Duodenal mucosa (tissue), 2 donors: ENCODE results near the gene MOK.

Experiments used
- H3K27ac ChIP-seq: one replicate; pipeline ENCODE4 v1.7.0; 2013; ENCODE audit warnings: low read depth, low read length
- H3K27me3 ChIP-seq, 2 donors: one replicate each; pipeline ENCODE4 v1.7.0; 2013; ENCODE audit warnings: low read length in 2 of 2, control low read depth in 1 of 2; ENCODE audit not compliant: insufficient read depth in 2 of 2, control insufficient read depth in 1 of 2
- H3K36me3 ChIP-seq, 2 donors: one replicate each; pipeline ENCODE4 v1.7.0; 2013; ENCODE audit warnings: low read length in 2 of 2, control low read depth in 1 of 2; ENCODE audit not compliant: insufficient read depth in 2 of 2, control insufficient read depth in 1 of 2
- H3K4me1 ChIP-seq, 2 donors: one replicate each; pipeline ENCODE4 v1.7.0; 2013; ENCODE audit warnings: low read length in 2 of 2, control low read depth in 1 of 2; ENCODE audit not compliant: insufficient read depth in 2 of 2, control insufficient read depth in 1 of 2
- H3K4me3 ChIP-seq, 2 donors: one replicate each; pipeline ENCODE4 v1.7.0; 2013; ENCODE audit warnings: low read length in 2 of 2, low read depth in 1 of 2
- H3K9ac ChIP-seq, 2 donors: one replicate each; pipeline ENCODE4 v1.7.0; 2013; ENCODE audit warnings: low read length in 2 of 2, low read depth in 1 of 2
- H3K9me3 ChIP-seq, 2 donors: one replicate each; pipeline ENCODE4 v1.7.0; 2013; ENCODE audit warnings: low read length in 2 of 2, control low read depth in 1 of 2; ENCODE audit not compliant: control insufficient read depth in 1 of 2

Gene MOK

DNA sequence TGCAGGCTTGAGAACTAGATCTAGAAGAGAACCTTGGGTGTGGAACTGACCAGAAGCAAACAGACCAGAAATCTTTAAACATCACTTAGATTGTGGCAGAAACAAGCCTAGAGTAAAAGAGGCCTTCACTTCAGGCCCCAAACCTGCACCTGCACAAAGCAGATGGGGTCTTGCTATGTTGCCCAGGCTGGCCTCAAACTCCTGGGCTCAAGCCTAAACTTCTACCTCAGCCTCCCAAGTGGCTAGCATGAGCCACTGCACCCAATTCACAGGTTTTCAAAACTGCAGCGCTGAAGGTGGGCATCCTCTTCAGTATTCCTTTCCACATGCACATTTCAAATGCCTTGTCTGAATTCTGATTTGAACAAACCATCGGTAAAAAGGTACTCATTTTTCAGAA lies 19.9 kb downstream of the MOK start:
- Histone ChIP-seq H3K36me3 (peaks cover 0 to 6% of the 10 kb centered on the region in 2 donors), H3K4me3 (no peak overlapping the region), H3K4me1 (no peaks in the 10 kb centered on the region), H3K9ac (no peak overlapping the region), H3K9me3 (no peaks in the 10 kb centered on the region), H3K27me3 (no peaks in the 10 kb centered on the region), H3K27ac (no peak overlapping the region)

DNA sequence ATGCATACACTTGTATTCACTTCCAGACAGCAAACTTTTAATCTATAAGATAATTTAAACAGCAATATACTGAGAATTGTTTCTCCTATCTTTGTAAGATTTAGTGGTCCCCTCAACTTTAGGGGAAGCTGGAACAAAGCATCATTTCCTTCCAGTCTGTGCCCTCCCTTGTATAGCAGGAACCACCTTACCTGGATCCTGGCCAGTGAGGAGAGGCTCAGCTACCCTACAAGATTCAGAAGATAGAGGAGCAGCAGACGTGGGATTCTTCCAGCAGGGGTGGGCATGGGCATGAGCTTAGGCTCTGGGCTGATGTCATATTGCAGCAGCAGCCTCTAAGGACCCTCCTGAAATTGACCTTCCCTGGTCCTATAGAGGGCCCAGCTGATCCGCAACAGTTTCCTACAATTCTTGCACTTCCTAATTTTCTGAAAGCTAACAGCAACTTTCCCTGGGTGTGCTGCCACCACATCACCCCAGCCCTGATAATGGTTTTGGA lies 21.3 kb downstream of the MOK start:
- Histone ChIP-seq H3K36me3 (peaks cover 0 to 6% of the 10 kb centered on the region in 2 donors), H3K9ac (no peak overlapping the region), H3K27ac (no peak overlapping the region), H3K4me1 (no peaks in the 10 kb centered on the region), H3K9me3 (no peaks in the 10 kb centered on the region), H3K4me3 (no peak overlapping the region), H3K27me3 (no peaks in the 10 kb centered on the region)

DNA sequence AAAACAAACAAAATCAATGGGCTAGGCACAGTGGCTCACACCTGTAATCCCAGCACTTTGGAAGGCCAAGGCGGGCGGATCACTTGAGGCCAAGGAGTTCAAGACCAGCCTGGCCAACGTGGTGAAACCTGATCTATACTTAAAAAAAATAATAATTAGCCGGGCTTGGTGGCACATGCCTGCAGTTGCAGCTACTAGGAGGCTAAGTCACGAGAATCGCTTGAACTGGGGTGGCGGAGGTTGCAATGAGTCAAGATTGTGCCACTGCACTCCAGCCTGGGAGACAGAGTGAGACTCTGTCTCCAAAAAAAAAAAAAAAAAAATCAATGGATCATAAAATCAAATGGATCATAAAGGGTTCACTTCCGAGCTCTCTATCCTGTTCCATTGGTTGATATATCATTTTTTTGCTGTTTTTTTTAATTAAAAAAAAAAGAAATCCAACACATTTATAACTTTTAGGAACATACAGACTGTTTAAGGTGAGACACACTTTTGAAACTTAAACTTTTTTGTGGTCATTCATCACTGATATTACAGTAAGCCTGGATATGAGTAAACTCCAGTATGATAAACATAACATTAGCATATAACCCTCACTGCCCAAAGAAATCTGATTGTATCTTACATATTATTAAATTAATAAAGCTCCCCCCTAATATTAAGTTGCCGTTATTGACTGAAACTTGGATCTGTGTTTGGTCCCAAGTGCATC lies 22.1 kb downstream of the MOK start:
- H3K9me3 ChIP-seq, result no peaks in the 10 kb centered on the region
- peaks cover 0 to 6% of the 10 kb centered on the region in 2 donors for H3K36me3 ChIP-seq
- no peaks in the 10 kb centered on the region for H3K4me1 ChIP-seq
- H3K27ac ChIP-seq, result no peak overlapping the region
- H3K9ac ChIP-seq, result no peak overlapping the region
- H3K4me3 ChIP-seq, result no peak overlapping the region
- H3K27me3 ChIP-seq, result no peaks in the 10 kb centered on the region

DNA sequence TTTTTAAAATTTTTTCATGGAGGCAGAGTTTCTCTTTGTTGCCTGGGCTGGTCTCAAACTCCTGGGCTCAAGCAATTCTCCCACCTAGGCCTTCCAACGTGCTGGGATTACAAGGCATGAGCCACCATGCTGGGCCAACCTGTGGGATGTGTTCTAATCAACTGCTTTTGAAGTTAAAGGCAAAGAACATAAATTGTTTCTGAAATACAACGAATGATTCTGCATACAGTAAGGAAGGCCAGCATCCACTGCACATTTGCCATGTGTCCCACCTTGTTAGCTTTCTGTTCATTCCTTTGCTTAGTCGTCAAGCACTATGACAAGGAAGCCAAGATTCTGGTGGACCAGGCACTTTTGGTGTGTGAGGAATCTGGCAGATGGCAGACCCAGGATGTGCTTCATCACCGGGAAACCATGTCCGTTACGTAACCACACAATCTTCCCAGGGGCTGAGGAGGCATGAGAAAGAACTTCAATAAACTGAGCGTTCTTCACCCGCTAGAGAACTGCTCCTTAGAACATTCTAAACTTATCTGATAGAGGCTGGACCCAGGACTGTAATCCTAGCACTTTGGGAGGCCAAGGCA lies 24.5 kb downstream of the MOK start:
- H3K9me3 ChIP-seq, result no peaks in the 10 kb centered on the region
- H3K27me3 ChIP-seq, result no peaks in the 10 kb centered on the region
- no peak overlapping the region for H3K27ac ChIP-seq
- peaks cover 0 to 6% of the 10 kb centered on the region in 2 donors for H3K36me3 ChIP-seq
- no peak overlapping the region for H3K4me3 ChIP-seq
- no peaks in the 10 kb centered on the region for H3K4me1 ChIP-seq
- H3K9ac ChIP-seq, result no peak overlapping the region

DNA sequence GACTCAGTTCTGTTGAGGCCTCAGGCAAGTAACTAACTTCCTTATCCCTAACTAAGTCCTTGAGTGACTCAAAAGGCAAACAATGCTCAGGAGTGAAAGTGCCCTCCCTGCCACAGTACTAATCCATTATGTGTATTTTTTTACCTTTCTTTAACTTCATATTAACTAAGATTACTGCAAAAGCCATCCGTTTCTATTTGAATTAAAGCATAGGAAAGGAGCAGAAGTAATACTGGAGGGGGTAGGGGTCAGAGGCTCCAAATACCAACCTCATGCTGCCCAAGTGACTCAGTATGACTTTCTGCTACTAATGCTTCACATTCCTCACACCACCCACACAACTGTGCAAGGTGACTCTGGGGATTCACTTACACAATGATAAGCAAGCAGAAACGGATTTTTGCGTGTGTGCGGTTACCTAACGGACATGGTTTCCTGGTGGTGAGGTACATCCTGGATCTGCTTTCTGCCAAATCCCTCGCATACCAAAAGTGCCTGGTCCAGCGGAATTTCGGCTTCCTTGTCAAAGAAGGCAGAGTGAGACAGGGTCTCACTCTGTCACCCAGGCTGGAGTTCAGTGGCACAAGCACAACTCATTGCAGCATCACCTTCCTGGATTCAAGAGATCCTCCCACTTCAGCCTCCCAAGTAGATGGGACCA lies 25.1 kb downstream of the MOK start:
- H3K9me3 ChIP-seq, result no peaks in the 10 kb centered on the region
- H3K4me3 ChIP-seq, result no peak overlapping the region
- no peak overlapping the region for H3K27ac ChIP-seq
- H3K36me3 ChIP-seq, result peaks cover 0 to 6% of the 10 kb centered on the region in 2 donors
- no peaks in the 10 kb centered on the region for H3K27me3 ChIP-seq
- H3K4me1 ChIP-seq, result no peaks in the 10 kb centered on the region
- no peak overlapping the region for H3K9ac ChIP-seq

DNA sequence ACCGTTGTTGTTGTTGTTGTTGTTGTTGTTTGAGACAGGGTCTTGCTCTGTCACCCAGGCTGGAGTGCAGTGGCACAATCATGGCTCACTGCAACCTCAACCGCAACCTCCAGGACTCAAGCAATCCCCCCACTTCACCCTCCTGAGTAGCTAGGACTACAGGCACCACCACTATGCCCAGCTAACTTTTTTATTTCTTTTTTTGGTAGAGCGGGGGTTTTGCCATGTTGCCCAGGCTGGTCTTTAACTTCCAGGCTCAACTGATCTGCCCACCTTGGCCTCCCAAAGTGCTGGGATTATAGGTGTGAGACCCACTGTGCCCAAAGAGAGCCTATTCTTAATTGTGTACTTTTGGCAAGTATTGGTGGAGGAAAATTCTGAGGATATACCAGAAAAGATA lies 25.7 kb downstream of the MOK start:
- H3K9me3 ChIP-seq, result no peaks in the 10 kb centered on the region
- H3K27me3 ChIP-seq, result no peaks in the 10 kb centered on the region
- H3K36me3 ChIP-seq, result peaks cover 0 to 6% of the 10 kb centered on the region in 2 donors
- H3K4me3 ChIP-seq, result no peak overlapping the region
- no peak overlapping the region for H3K9ac ChIP-seq
- no peaks in the 10 kb centered on the region for H3K4me1 ChIP-seq
- no peak overlapping the region for H3K27ac ChIP-seq

DNA sequence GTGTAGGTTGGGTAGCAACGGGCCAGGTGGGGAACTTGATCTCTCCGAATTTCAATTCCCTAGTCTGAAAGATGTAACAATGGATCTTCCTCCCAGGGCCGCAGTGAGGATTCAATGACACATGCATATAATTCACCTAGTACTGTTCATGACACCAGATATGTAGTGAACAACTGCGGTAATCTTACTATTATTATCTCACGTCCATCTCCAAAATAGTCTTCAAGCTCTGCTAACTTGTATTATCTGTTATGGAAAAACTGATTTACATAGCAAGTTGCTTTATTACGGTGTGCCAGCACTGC lies 26.4 kb downstream of the MOK start:
- Histone ChIP-seq H3K27me3 (no peaks in the 10 kb centered on the region), H3K27ac (no peak overlapping the region), H3K36me3 (peaks cover 0 to 6% of the 10 kb centered on the region in 2 donors), H3K9me3 (no peaks in the 10 kb centered on the region), H3K4me1 (no peaks in the 10 kb centered on the region), H3K9ac (no peak overlapping the region), H3K4me3 (no peak overlapping the region)

DNA sequence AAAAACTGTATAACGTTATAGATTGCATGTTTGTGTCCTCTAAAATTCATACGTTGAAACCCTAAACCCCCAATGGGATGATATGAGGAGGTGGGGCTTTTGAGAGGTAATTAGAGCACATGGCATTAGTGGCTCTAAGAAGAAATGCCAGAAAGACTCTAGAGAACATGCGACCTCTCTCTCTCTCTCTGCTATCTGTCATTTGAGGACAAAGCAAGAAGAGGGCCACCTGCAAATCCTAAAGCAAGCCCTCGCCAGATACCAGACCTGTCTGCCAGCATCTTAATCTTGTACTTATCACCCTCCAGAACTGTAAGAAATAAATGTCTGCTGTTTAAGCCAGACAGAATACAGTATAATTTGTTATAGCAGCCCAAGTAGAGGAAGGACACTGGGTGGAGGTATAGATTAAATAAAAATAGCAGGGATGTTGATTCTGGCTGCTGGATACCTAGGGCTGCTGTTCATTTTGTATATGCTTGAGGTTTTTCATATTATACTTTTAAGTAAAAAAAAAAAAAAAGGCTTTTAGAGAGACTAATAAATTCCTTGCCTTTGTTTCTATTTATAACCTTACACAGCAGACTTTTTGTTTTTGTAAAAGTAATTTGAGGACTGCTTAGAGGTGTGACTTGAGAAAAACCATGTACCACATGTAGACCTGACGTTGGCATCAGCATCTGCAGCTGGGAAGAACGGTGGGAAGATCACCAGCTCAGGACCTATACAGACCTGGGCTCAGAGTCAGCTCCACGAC lies 26.9 kb downstream of the MOK start:
- Histone ChIP-seq H3K4me3 (no peak overlapping the region), H3K27ac (no peak overlapping the region), H3K9ac (no peak overlapping the region), H3K36me3 (peaks cover 0 to 6% of the 10 kb centered on the region in 2 donors), H3K4me1 (no peaks in the 10 kb centered on the region), H3K27me3 (no peaks in the 10 kb centered on the region), H3K9me3 (no peaks in the 10 kb centered on the region)

DNA sequence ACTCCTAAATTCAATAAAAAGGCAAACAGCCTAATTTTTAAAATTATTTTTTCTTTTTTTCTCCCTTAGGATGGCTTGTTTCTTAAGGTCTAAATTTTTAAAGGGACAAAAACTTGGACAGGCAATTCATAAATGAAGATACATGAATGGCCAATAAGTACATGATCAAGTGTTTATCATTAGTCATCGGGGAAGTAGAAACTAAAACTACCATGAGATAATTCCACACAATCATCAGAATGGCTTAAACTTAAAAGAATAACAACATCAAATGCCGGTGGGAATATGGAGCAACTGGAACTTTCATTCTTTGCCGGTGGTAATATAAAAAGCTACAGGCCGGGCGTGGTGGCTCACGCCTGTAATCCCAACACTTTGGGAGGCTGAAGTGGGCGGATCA lies 29.1 kb downstream of the MOK start:
- H3K27me3 ChIP-seq, result no peaks in the 10 kb centered on the region
- peaks cover 0 to 3% of the 10 kb centered on the region in 2 donors for H3K36me3 ChIP-seq
- no peaks in the 10 kb centered on the region for H3K9me3 ChIP-seq
- H3K4me1 ChIP-seq, result no peaks in the 10 kb centered on the region
- no peak overlapping the region for H3K9ac ChIP-seq
- no peak overlapping the region for H3K4me3 ChIP-seq
- H3K27ac ChIP-seq, result no peak overlapping the region

DNA sequence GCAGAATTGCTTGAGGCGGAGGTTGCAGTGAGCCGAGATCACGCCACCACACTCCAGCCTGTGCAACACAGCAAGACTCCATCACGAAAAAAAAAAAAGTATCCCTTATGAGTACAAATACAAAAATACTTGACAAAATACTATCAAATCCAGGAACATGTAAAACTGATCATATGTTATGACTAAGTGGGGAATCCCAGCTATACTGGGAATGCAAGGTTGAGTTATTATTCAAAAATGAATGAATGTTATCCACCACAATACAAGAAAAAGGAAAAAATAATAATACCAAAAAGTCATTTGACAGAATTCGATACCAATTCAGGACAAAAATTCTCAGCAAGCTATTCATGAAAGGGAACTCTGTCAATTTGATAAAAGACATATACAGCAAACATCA lies 32.6 kb downstream of the MOK start:
- H3K9me3 ChIP-seq, result no peaks in the 10 kb centered on the region
- no peak overlapping the region for H3K27ac ChIP-seq
- H3K36me3 ChIP-seq, result no peaks in the 10 kb centered on the region
- H3K27me3 ChIP-seq, result no peaks in the 10 kb centered on the region
- H3K4me3 ChIP-seq, result no peak overlapping the region
- H3K9ac ChIP-seq, result no peak overlapping the region
- H3K4me1 ChIP-seq, result no peaks in the 10 kb centered on the region
